ENCODE results near the gene FRG1. TPM values are rescaled to one million over a fixed set of nuclear protein-coding genes. Genes with fewer than 3 reads are reported as not detected.

The FRG1 gene
- total RNA-seq: 32.7 and 39.0 TPM in 2 replicates

GRCh38 chr4:189940178-189941004, at the start of gene FRG1:
Gene FRG1, plus strand, starts transcription at chr4:189940872. Its CDS starts 138 bp downstream, at chr4:189941010.

Other genes starting within 250 kb of the FRG1 start
- gene FRG2, start 86.4 kb downstream of the FRG1 start, total RNA-seq: not detected in 2 replicates
- gene DBET, start 123.6 kb downstream of the FRG1 start, total RNA-seq: not detected in 2 replicates
- gene DUX4, start 232.9 kb downstream of the FRG1 start, total RNA-seq: not detected in 2 replicates

Measured in bronchus fibroblast of lung (primary cell).